ENCODE measurements around the gene ANXA6. TPM values are rescaled to one million over a fixed set of nuclear protein-coding genes. Genes with fewer than 3 reads are reported as not detected.

ANXA6 gene
- total RNA-seq, 4 donors from 2014 or later = 359 to 435 (median 375) TPM

DNA sequence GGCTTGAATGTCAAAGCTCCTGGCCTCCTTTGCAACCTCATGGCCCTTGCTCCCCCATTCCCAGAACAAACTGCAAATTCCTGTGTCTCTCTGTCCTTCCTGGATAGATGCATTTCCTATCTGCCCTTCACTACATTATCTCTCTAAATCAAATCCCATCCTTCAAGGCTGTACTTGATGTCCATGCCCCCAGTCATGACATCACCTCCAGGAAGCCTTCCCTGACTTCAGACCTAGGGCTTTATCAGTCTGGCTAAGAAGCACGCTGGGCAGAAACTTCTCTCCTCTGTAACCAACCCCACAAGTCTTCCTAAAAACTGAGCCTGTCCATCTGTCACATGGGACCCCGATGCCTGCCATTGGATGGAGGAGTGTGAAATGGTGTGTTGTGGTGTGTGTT lies 51.1 kb downstream of the ANXA6 start:
- Histone ChIP-seq H3K4me3 (no peak overlapping the region), H3K27ac (peak overlapping the region in 3 of 4 donors; percentile 80 to 89 (median 85)), H3K4me1 (peaks cover 15 to 61% (median 20%) of the 10 kb centered on the region in 3 donors), H3K27me3 (no peaks in the 10 kb centered on the region), H3K36me3 (peaks cover 0 to 90% of the 10 kb centered on the region in 2 donors), H3K9me3 (no peaks in the 10 kb centered on the region)
- 78 to 100% methylated on average over 1 of the region's 2 CpGs for WGBS, 2 donors (ENCODE audit: low coverage in 1 of 2)
- ATAC-seq = no peak
- TF ChIP-seq POLR2A (IDR thresholded peaks at IDR 0.05) (no peak), POLR2AphosphoS5 (IDR thresholded peaks at IDR 0.05) (no peak), EP300 (IDR thresholded peaks at IDR 0.05) (no peak)
- TF ChIP-seq, protein P1, sequence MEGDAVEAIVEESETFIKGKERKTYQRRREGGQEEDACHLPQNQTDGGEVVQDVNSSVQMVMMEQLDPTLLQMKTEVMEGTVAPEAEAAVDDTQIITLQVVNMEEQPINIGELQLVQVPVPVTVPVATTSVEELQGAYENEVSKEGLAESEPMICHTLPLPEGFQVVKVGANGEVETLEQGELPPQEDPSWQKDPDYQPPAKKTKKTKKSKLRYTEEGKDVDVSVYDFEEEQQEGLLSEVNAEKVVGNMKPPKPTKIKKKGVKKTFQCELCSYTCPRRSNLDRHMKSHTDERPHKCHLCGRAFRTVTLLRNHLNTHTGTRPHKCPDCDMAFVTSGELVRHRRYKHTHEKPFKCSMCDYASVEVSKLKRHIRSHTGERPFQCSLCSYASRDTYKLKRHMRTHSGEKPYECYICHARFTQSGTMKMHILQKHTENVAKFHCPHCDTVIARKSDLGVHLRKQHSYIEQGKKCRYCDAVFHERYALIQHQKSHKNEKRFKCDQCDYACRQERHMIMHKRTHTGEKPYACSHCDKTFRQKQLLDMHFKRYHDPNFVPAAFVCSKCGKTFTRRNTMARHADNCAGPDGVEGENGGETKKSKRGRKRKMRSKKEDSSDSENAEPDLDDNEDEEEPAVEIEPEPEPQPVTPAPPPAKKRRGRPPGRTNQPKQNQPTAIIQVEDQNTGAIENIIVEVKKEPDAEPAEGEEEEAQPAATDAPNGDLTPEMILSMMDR (IDR thresholded peaks at IDR 0.05) = no peak

DNA sequence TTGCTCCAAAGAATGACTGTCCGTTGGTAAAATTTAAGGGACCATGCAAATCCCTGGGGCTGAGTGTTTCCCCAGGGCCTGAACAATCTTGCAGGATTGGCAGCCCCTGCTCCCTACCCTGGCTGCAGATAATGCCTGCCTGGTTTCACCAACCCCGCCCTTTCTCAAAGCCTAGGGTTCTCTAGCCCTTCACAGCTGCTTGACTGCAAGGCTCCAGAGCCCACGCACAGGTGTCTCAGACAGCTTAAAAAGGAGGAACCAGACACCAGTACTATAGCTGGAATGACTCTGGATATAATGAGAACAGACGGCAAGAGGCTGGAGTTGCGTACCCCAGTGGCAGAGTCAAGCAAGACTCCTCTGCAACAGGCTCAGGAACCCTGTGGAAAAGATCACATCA lies 51.5 kb downstream of the ANXA6 start:
- no peaks in the 10 kb centered on the region for H3K27me3 ChIP-seq
- WGBS, 2 donors (ENCODE audit: low coverage in 1 of 2) = 100% methylated on average over 2 of the region's 5 CpGs; no CpG with 5 or more reads in 1 of the 2 donors
- H3K4me1 ChIP-seq = peaks cover 15 to 63% (median 20%) of the 10 kb centered on the region in 3 donors
- no peak overlapping the region for H3K4me3 ChIP-seq
- no peak for ATAC-seq
- H3K27ac ChIP-seq = peak overlapping the region in 3 of 4 donors; percentile 80 to 89 (median 85)
- H3K9me3 ChIP-seq = no peaks in the 10 kb centered on the region
- H3K36me3 ChIP-seq = peaks cover 0 to 92% of the 10 kb centered on the region in 2 donors
- no peak for TF ChIP-seq EP300 (IDR thresholded peaks at IDR 0.05)
- TF ChIP-seq, protein P1 (IDR thresholded peaks at IDR 0.05) = no peak
- no peak for TF ChIP-seq POLR2A (IDR thresholded peaks at IDR 0.05)
- no peak for TF ChIP-seq POLR2AphosphoS5 (IDR thresholded peaks at IDR 0.05)

DNA sequence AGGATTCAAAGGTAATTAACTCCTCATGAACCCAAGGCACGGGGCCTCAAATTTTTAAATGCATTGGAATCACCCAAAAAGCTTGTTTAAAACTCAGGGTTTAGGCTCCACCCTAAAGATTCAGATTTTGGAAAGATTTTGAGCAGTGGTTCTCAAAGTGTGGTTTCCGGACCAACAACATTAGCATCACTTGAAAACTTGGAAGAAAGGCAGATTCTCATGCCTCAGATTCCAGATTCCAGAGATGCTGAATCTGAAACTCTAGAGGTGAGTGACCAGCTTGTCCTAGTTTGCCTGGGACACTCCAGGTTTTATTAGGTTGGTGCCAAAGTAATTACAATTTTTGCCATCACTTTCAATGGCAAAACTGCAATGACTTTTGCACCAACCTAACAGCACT lies 52.0 kb downstream of the ANXA6 start:
- WGBS, 2 donors (ENCODE audit: low coverage in 1 of 2) = 53 to 67% methylated on average over 1 to 2 of the region's 2 CpGs
- Histone ChIP-seq H3K9me3 (no peaks in the 10 kb centered on the region), H3K36me3 (peaks cover 0 to 92% of the 10 kb centered on the region in 2 donors), H3K4me1 (peaks cover 15 to 68% (median 20%) of the 10 kb centered on the region in 3 donors), H3K27me3 (no peaks in the 10 kb centered on the region), H3K4me3 (no peak overlapping the region), H3K27ac (peak overlapping the region; percentile 65 to 89 (median 82))
- TF ChIP-seq POLR2AphosphoS5 (IDR thresholded peaks at IDR 0.05) (no peak), POLR2A (IDR thresholded peaks at IDR 0.05) (no peak), EP300 (IDR thresholded peaks at IDR 0.05) (no peak)
- TF ChIP-seq, protein P1 (IDR thresholded peaks at IDR 0.05) = no peak
- ATAC-seq = no peak

DNA sequence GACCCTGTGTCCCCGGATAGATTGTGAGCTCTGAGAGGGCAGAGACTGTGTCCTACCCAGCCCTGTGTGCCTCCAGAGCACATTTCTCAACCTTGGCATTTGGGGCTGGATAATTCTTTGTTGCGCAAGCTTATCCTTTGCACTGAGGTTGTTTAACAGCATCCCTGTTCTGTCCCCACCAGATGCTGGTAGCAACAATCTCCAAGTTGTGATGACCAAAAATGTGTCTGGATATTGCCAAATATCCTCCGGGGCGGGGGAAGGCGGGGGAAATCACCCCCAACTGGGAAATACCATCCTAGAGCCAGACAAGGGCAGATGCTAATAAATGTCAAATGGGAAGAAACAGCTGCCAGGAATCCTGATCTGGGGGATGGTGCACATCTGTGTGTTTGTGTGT lies 52.8 kb downstream of the ANXA6 start:
- H3K9me3 ChIP-seq = no peaks in the 10 kb centered on the region
- no peak overlapping the region for H3K4me3 ChIP-seq
- 46 to 60% methylated on average over 2 to 3 of the region's 5 CpGs for WGBS, 2 donors (ENCODE audit: low coverage in 1 of 2)
- no peaks in the 10 kb centered on the region for H3K27me3 ChIP-seq
- peaks cover 0 to 89% of the 10 kb centered on the region in 2 donors for H3K36me3 ChIP-seq
- peak overlapping the region; percentile 65 to 89 (median 82) for H3K27ac ChIP-seq
- peaks cover 15 to 74% (median 20%) of the 10 kb centered on the region in 3 donors for H3K4me1 ChIP-seq
- peak; percentile 93 for ATAC-seq
- TF ChIP-seq POLR2AphosphoS5 (IDR thresholded peaks at IDR 0.05) = peak; percentile 97
- TF ChIP-seq, protein P1 (IDR thresholded peaks at IDR 0.05) = no peak

DNA sequence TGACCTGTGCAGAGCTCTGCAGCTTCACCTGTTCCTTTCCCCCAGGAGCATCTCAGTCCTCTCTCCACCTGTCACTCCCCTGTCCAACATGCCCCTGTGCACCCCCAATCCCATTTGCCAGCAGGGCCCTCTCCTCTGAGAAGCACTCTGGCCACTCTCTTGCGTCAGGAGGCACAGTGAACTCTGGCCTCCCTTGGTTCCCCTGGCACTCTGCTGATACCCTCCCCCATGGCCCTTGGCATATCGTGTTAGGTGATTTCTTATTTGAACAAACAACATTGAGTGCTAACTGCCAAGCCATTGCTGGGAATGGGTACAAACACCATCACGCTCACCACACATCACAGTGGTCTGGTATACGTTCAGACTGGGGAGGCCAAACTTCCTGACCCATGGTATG lies 55.8 kb downstream of the ANXA6 start:
- Histone ChIP-seq H3K4me3 (no peak overlapping the region), H3K27me3 (no peaks in the 10 kb centered on the region), H3K9me3 (no peaks in the 10 kb centered on the region), H3K27ac (peak overlapping the region in 3 of 4 donors; percentile 24 to 38 (median 37)), H3K4me1 (peaks cover 9 to 47% (median 14%) of the 10 kb centered on the region in 3 donors), H3K36me3 (peaks cover 0 to 59% of the 10 kb centered on the region in 2 donors)
- WGBS, 2 donors (ENCODE audit: low coverage in 1 of 2) = 80 to 87% methylated on average over 1 to 4 of the region's 4 CpGs
- TF ChIP-seq, protein P1 (IDR thresholded peaks at IDR 0.05) = no peak
- TF ChIP-seq POLR2AphosphoS5 (IDR thresholded peaks at IDR 0.05) = no peak
- TF ChIP-seq POLR2A (IDR thresholded peaks at IDR 0.05) = no peak
- no peak for TF ChIP-seq EP300 (IDR thresholded peaks at IDR 0.05)
- no peak for ATAC-seq

Measured in gastroesophageal sphincter (tissue), 4 donors.